Stimulated activated memory B cell treated with anti-CD40 and anti-IgM and Interleukin-4, amounts not matched to agents 10 μg/mL and 1 μg/mL and 100 μg/mL, for 72 hours (primary cell): ENCODE results near the gene OR4D6.
"Not testable (repeated sequence)": the region's sequence is repeated elsewhere in the genome, so short reads cannot be mapped to it uniquely, and the experiment has no call there.

ENCODE experiments used
- ATAC-seq: fragments of 150-1000 bp; cut with Tn5 transposase; 2 replicates; pipeline ENCODE4 v1.10.0; 2021
- H3K27ac Mint-ChIP-seq: one replicate; pipeline ENCODE4 v1.8.0; 2022; ENCODE audit warnings: mild to moderate bottlenecking, mixed read lengths
- H3K27me3 Mint-ChIP-seq: one replicate; pipeline ENCODE4 v1.8.0; 2022; ENCODE audit warnings: mixed read lengths
- H3K36me3 Mint-ChIP-seq: one replicate; pipeline ENCODE4 v1.8.0; 2022; ENCODE audit warnings: mixed read lengths
- H3K4me1 Mint-ChIP-seq: one replicate; pipeline ENCODE4 v1.8.0; 2022; ENCODE audit warnings: mixed read lengths
- H3K4me3 Mint-ChIP-seq: one replicate; pipeline ENCODE4 v1.8.0; 2022; ENCODE audit warnings: mild to moderate bottlenecking, moderate library complexity, mixed read lengths
- H3K9me3 Mint-ChIP-seq: one replicate; pipeline ENCODE4 v1.8.0; 2022; ENCODE audit warnings: mixed read lengths

The OR4D6 gene

DNA sequence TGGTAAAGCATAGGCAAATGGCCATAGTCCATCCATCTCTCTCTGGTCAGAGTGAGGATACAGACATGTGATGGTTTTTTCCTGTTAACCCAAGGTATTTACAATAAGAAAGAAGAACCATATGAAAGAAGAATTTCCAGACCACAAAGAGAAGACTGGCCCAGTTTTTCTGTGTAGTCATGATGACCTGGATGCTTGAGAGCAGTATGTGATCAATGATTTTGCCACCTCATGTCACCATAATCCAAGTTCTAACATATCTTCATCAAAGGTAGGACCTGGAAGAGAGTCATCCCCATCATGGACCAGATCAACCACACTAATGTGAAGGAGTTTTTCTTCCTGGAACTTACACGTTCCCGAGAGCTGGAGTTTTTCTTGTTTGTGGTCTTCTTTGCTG, at the start of gene OR4D6:
TSS of gene OR4D6 (plus strand) at position 301 of the 400 bp plus-strand sequence. CDS start at position 301, 0 bp downstream.
- H3K4me1 Mint-ChIP-seq = no peaks in the 10 kb centered on the region
- no peak within 1 kb of the TSS for H3K27ac Mint-ChIP-seq
- peaks cover 46% of the 10 kb centered on the region for H3K27me3 Mint-ChIP-seq
- no peaks in the 10 kb centered on the region for H3K9me3 Mint-ChIP-seq
- H3K36me3 Mint-ChIP-seq = no peaks in the 10 kb centered on the region
- H3K4me3 Mint-ChIP-seq = no peak within 1 kb of the TSS
- no peak for ATAC-seq

DNA sequence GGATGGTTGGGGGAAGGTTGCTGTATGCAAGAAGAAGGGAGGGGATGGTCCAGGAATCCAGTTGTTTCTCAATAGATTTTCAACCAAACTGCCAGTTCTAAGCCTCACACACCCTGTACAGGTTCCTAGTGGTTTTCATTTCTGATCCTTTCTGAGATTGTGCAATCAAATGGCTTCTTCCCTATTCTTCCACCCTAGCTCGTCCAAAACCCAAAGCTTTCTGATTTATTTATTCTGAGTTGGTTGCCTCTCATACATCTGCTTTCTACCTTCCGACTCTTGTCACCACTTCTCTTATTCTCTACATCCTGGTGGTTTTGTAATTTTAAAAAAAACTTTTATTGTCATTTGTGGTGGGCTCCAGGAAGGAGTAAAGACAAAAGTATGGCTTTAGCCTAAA, 43.1 kb upstream of the OR4D6 start:
- ATAC-seq = no peak
- Mint-ChIP-seq H3K9me3 (peaks cover 6% of the 10 kb centered on the region), H3K4me3 (no peak overlapping the region), H3K4me1 (peaks cover 20% of the 10 kb centered on the region), H3K36me3 (peaks cover 6% of the 10 kb centered on the region), H3K27me3 (no peaks in the 10 kb centered on the region), H3K27ac (no peak overlapping the region)

DNA sequence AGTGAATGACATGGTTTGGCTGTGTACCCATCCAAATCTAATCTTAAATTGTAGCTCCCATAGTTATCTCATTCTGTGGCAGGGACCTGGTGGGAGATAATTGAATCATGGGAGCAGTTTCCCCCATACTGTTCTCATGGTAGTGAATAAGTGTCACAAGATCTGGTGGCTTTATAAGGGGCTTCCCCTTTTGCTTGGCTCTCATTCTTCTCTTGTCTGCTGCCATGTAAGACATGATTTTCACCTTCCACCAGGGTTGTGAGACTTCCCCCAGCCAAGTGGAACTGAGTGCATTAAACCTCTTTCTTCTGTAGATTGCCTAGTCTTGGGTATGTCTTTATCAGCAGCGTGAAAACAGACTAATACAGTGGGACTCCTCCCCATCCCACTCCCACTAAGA, 41.6 kb upstream of the OR4D6 start:
- no peak overlapping the region for H3K4me3 Mint-ChIP-seq
- H3K9me3 Mint-ChIP-seq = peaks cover 6% of the 10 kb centered on the region
- ATAC-seq = no peak
- peaks cover 20% of the 10 kb centered on the region for H3K4me1 Mint-ChIP-seq
- peaks cover 5% of the 10 kb centered on the region for H3K36me3 Mint-ChIP-seq
- no peaks in the 10 kb centered on the region for H3K27me3 Mint-ChIP-seq
- H3K27ac Mint-ChIP-seq = no peak overlapping the region

- Mint-ChIP-seq H3K9me3 (peaks cover 3% of the 10 kb centered on the region), H3K4me1 (peaks cover 20% of the 10 kb centered on the region), H3K4me3 (no peak overlapping the region), H3K27me3 (no peaks in the 10 kb centered on the region), H3K36me3 (no peaks in the 10 kb centered on the region), H3K27ac (peak overlapping the region; percentile 4)
- no peak for ATAC-seq
Measured at GRCh38 chr11:59416613-59417012, 40.1 kb upstream of the OR4D6 start.

DNA sequence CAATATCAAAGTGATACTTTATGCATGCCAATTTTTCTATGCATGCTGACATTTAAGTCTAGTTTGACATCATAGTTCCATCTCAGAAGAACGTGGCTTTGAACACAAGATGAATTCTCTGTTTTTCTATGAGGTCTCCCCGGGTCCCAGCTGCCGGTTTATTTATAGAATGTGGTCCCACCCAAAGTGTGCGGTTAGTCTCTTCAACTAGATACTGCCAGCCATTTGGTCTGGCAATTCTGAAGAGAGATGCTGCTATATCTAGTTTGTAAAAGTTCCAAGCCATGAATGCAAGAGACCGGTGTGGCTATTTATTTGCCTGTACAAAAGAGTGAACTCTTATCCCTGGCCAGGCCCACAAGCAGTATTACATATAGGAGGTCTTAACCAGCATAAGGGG, 39.7 kb upstream of the OR4D6 start:
- Mint-ChIP-seq H3K4me3 (no peak overlapping the region), H3K27me3 (no peaks in the 10 kb centered on the region), H3K27ac (peak overlapping the region; percentile 4), H3K36me3 (no peaks in the 10 kb centered on the region), H3K4me1 (peaks cover 20% of the 10 kb centered on the region), H3K9me3 (peaks cover 3% of the 10 kb centered on the region)
- no peak for ATAC-seq

GRCh38 chr11:59418156-59418555, 38.6 kb upstream of the OR4D6 start:
- ATAC-seq = no peak
- H3K9me3 Mint-ChIP-seq = peaks cover 3% of the 10 kb centered on the region
- no peak overlapping the region for H3K27ac Mint-ChIP-seq
- no peaks in the 10 kb centered on the region for H3K27me3 Mint-ChIP-seq
- peaks cover 20% of the 10 kb centered on the region for H3K4me1 Mint-ChIP-seq
- no peak overlapping the region for H3K4me3 Mint-ChIP-seq
- no peaks in the 10 kb centered on the region for H3K36me3 Mint-ChIP-seq

DNA sequence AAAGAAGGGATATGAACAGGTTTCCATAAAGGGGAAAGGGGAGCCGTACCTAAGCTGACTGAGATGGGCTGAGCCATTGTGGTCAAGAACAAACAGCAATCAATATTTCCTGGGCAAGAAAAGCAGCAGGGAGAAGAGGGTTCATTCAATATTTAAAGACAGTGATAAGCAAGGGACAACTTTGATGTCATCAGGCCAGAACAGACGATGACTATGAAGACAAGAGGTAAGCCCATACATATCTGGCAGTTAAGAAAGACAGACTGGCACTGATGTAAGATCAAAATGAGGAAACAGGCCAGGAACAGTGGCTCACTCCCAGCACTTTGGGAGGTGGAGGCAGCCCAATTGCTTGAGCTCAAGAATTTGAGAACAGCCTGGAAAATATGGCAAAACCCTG, 32.9 kb upstream of the OR4D6 start:
- Mint-ChIP-seq H3K9me3 (no peaks in the 10 kb centered on the region), H3K27ac (no peak overlapping the region), H3K4me3 (no peak overlapping the region), H3K27me3 (no peaks in the 10 kb centered on the region), H3K4me1 (no peaks in the 10 kb centered on the region), H3K36me3 (no peaks in the 10 kb centered on the region)
- ATAC-seq = no peak

- H3K9me3 Mint-ChIP-seq = no peaks in the 10 kb centered on the region
- no peak overlapping the region for H3K27ac Mint-ChIP-seq
- no peak overlapping the region for H3K4me3 Mint-ChIP-seq
- H3K4me1 Mint-ChIP-seq = no peaks in the 10 kb centered on the region
- ATAC-seq = no peak
- H3K36me3 Mint-ChIP-seq = no peaks in the 10 kb centered on the region
- no peaks in the 10 kb centered on the region for H3K27me3 Mint-ChIP-seq
Measured at GRCh38 chr11:59425131-59425530, 31.6 kb upstream of the OR4D6 start.

DNA sequence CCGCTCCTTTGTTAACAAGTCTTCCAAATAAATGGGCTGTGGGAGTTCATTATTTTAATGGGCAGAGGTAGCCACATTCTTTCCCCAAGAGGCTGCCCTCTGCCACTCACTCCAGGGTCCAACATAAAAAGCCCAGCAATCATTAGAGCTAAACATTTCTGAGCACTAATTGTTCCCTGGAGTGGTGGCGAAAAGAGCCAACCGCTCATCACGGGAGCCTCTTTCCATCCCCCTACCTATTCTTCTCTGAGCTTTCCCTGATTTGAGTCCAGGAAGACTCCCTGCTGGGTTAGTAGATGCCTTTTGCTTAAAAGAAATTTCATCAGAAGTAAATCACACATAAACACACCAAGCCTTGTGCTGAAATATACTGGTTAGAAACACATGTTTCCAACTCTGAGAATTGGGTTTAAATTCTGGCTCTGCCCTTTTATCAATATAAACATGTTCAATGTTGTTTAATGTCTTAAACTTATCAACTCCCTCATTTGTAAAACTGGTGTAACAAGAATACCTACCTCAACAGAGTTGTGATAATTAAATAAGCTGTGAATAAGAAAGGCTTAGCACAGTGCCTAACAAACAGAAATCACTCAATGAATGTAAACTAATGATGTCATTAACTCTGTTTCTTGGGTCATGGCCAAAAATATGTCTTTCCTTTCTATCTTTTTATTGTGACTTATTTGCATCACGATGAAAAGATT, 30.2 kb upstream of the OR4D6 start, which contains the start of gene OR5A2:
TSS of gene OR5A2 (minus strand) at position 53 of the 707 bp plus-strand sequence. CDS start 3,460 bp downstream, outside the sequence.
- Mint-ChIP-seq H3K27ac (no peak within 1 kb of the TSS), H3K9me3 (no peaks in the 10 kb centered on the region), H3K4me1 (no peaks in the 10 kb centered on the region), H3K27me3 (no peaks in the 10 kb centered on the region), H3K4me3 (no peak within 1 kb of the TSS), H3K36me3 (no peaks in the 10 kb centered on the region)
- ATAC-seq = no peak

GRCh38 chr11:59427068-59427382, 29.7 kb upstream of the OR4D6 start:
- ATAC-seq = no peak
- Mint-ChIP-seq H3K4me3 (no peak overlapping the region), H3K36me3 (no peaks in the 10 kb centered on the region), H3K4me1 (no peaks in the 10 kb centered on the region), H3K27me3 (no peaks in the 10 kb centered on the region), H3K9me3 (no peaks in the 10 kb centered on the region), H3K27ac (no peak overlapping the region)

GRCh38 chr11:59429924-59430516, 26.7 kb upstream of the OR4D6 start:
- no peaks in the 10 kb centered on the region for H3K4me1 Mint-ChIP-seq
- H3K4me3 Mint-ChIP-seq = no peak overlapping the region
- H3K27ac Mint-ChIP-seq = no peak overlapping the region
- H3K36me3 Mint-ChIP-seq = no peaks in the 10 kb centered on the region
- H3K9me3 Mint-ChIP-seq = no peaks in the 10 kb centered on the region
- no peaks in the 10 kb centered on the region for H3K27me3 Mint-ChIP-seq
- peak; percentile 79 for ATAC-seq

DNA sequence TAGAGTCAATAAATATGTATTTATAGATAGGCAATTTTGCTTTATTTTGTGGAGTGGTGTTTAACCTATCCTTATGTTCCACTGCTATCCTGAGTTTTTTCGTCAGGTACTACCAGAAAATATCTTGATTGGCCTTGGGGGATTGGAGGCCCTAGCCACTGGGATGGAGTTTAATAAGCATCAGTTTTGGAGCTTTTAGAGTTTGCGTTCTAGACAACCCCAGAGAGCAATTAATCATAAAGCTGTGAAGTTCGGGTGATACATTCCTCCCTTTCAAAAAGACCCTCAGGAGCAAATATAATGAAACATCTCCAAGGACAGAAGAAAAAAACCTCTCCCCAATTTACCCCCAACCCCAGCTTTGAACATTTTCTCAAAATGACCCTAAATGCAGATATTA, 20.6 kb upstream of the OR4D6 start, which contains the start of gene OR5A1:
TSS of gene OR5A1 (plus strand) at position 301 of the 400 bp plus-strand sequence. CDS start 6,700 bp downstream, outside the sequence.
- no peak within 1 kb of the TSS for H3K27ac Mint-ChIP-seq
- H3K4me1 Mint-ChIP-seq = no peaks in the 10 kb centered on the region
- H3K27me3 Mint-ChIP-seq = no peaks in the 10 kb centered on the region
- no peak for ATAC-seq
- no peaks in the 10 kb centered on the region for H3K36me3 Mint-ChIP-seq
- no peaks in the 10 kb centered on the region for H3K9me3 Mint-ChIP-seq
- H3K4me3 Mint-ChIP-seq = no peak within 1 kb of the TSS

DNA sequence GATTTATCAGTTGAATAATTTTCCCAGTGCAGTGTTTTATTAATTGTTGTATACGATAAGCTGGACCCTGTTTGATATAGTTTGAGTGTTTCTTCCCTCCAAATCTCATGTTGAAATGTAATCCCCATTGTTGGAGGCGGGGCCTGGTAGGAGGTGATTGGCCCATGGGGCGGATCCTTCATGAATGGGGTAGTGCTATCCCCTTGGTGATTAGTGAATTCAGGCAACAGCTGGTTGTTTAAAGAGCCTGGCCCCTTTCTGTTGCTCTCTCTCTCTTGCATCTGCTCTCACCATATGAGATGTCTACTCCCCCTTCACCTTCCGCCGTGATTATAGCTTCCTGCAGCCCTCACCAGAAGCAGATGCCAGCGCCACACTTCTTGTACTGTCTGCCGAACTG, 19.0 kb upstream of the OR4D6 start:
- ATAC-seq = no peak
- Mint-ChIP-seq H3K9me3 (no peaks in the 10 kb centered on the region), H3K27ac (no peak overlapping the region), H3K4me3 (no peak overlapping the region), H3K27me3 (no peaks in the 10 kb centered on the region), H3K4me1 (no peaks in the 10 kb centered on the region), H3K36me3 (no peaks in the 10 kb centered on the region)

DNA sequence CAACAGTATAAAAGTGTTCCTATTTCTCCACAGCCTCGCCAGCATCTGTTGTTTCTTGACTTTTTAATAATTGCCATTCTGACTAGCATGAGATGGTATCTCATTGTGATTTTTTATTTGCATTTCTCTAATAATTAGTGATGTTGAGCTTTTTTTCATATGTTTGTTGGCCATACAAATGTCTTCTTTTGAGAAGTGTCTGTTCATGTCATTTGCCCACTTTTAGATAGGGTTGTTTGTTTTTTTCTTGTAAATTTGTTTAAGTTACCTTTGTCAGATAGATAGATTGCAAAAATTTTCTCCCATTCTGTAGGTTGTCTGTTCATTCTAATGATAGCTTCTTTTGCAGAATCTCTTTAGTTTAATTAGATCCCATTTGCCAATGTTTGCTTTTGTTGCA, 11.1 kb upstream of the OR4D6 start:
- not testable (repeated sequence) for ATAC-seq, H3K4me3 Mint-ChIP-seq, H3K36me3 Mint-ChIP-seq, H3K4me1 Mint-ChIP-seq, H3K27ac Mint-ChIP-seq
- peaks cover 11% of the 10 kb centered on the region for H3K27me3 Mint-ChIP-seq
- H3K9me3 Mint-ChIP-seq = peaks cover 11% of the 10 kb centered on the region

- no peak overlapping the region for H3K27ac Mint-ChIP-seq
- H3K4me1 Mint-ChIP-seq = no peaks in the 10 kb centered on the region
- no peak for ATAC-seq
- H3K4me3 Mint-ChIP-seq = no peak overlapping the region
- H3K27me3 Mint-ChIP-seq = peaks cover 15% of the 10 kb centered on the region
- peaks cover 11% of the 10 kb centered on the region for H3K9me3 Mint-ChIP-seq
- peaks cover 7% of the 10 kb centered on the region for H3K36me3 Mint-ChIP-seq
Measured at GRCh38 chr11:59448484-59448883, 8.3 kb upstream of the OR4D6 start.

DNA sequence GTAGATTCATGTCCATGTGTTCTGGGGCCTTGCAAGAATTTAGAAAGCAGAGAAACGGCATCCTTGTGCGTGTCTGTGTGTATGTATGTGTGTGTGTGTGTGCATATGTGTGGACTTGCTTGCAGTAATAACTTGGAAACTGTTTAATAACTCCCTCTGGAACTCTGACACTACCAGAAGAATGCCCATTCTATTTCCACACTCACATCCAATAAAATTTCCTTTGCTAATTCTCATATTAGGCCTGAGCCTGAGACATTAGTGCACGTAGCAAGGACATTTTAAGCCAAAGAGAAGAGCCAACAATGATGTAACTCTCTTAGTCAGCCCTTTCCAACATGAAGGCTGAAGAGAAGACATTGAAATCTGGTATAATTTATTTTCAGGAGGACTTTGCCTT, 3.2 kb downstream of the OR4D6 start:
- Mint-ChIP-seq H3K36me3 (no peaks in the 10 kb centered on the region), H3K4me1 (no peaks in the 10 kb centered on the region), H3K27ac (no peak overlapping the region), H3K9me3 (no peaks in the 10 kb centered on the region), H3K4me3 (no peak overlapping the region), H3K27me3 (peaks cover 67% of the 10 kb centered on the region)
- no peak for ATAC-seq
